Mesenchymal stem cell (in vitro differentiated cells and primary cell): ENCODE data around the gene TNS1.

ENCODE experiments used
- DNase-seq: peaks from one replicate; pipeline ENCODE4 v3.0.0-alpha.2; 2013
- H2AFZ ChIP-seq: one replicate; pipeline ENCODE4 v1.6.1; 2013; ENCODE audit warnings: low read depth, mild to moderate bottlenecking, control low read depth, inconsistent platforms, low read length, moderate library complexity
- H2AK5ac ChIP-seq: 2 replicates; pipeline ENCODE4 v1.6.1; 2013; ENCODE audit warnings: low read length, moderate library complexity, mild to moderate bottlenecking, inconsistent platforms; ENCODE audit not compliant: severe bottlenecking
- H2BK120ac ChIP-seq: one replicate; pipeline ENCODE4 v1.6.1; 2013; ENCODE audit warnings: low read depth, mild to moderate bottlenecking, inconsistent platforms, low read length, moderate library complexity
- H2BK12ac ChIP-seq, 2 experiments: one replicate each; pipeline ENCODE4 v1.6.1; 2013; ENCODE audit warnings: inconsistent platforms in 2 of 2, low read length in 2 of 2, mild to moderate bottlenecking in 2 of 2, moderate library complexity in 2 of 2, control low read depth in 1 of 2
- H2BK15ac ChIP-seq: one replicate; pipeline ENCODE4 v1.6.1; 2013; ENCODE audit warnings: mild to moderate bottlenecking, low read depth, inconsistent platforms; ENCODE audit not compliant: poor library complexity, severe bottlenecking
- H2BK5ac ChIP-seq: 2 replicates; pipeline ENCODE4 v1.6.1; 2013; ENCODE audit warnings: low read depth, mild to moderate bottlenecking, low read length, control low read depth, inconsistent platforms; ENCODE audit not compliant: poor library complexity, severe bottlenecking
- H3K14ac ChIP-seq, 2 experiments: one replicate each; pipeline ENCODE4 v1.6.1; 2013; ENCODE audit warnings: inconsistent platforms in 2 of 2, low read length in 2 of 2, control low read depth in 1 of 2, mild to moderate bottlenecking in 1 of 2, moderate library complexity in 1 of 2
- H3K18ac ChIP-seq, 2 experiments: one replicate each; pipeline ENCODE4 v1.6.1; 2013; ENCODE audit warnings: inconsistent platforms in 2 of 2, low read length in 2 of 2, control low read depth in 1 of 2, low read depth in 1 of 2, mild to moderate bottlenecking in 1 of 2
- H3K23ac ChIP-seq, 2 experiments: one replicate each; pipeline ENCODE4 v1.6.1; 2013; ENCODE audit warnings: inconsistent platforms in 2 of 2, low read length in 2 of 2, mild to moderate bottlenecking in 2 of 2, moderate library complexity in 2 of 2, control low read depth in 1 of 2
- H3K27ac ChIP-seq: 2 replicates; pipeline ENCODE4 v1.5.1; 2013; ENCODE audit warnings: mild to moderate bottlenecking, moderate library complexity, low read length, control low read depth, inconsistent platforms; ENCODE audit not compliant: poor library complexity, severe bottlenecking
- H3K27me3 ChIP-seq, 2 experiments: 2 replicates each; pipeline versions ENCODE4 v1.6.1 to v1.7.0; 2013; ENCODE audit warnings: low read length in 2 of 2, mild to moderate bottlenecking in 2 of 2, moderate library complexity in 2 of 2, control low read depth in 1 of 2, inconsistent platforms in 1 of 2; ENCODE audit not compliant: control insufficient read depth in 1 of 2, insufficient read depth in 1 of 2
- H3K36me3 ChIP-seq, 2 experiments: 2 replicates each; pipeline versions ENCODE4 v1.6.1 to v1.7.0; 2013; ENCODE audit warnings: low read length in 2 of 2, control low read depth in 1 of 2, inconsistent platforms in 1 of 2, low read depth in 1 of 2, mild to moderate bottlenecking in 1 of 2; ENCODE audit not compliant: insufficient read depth in 2 of 2, control insufficient read depth in 1 of 2
- H3K4ac ChIP-seq, 2 experiments: one replicate each; pipeline ENCODE4 v1.6.1; 2013; ENCODE audit warnings: inconsistent platforms in 2 of 2, low read length in 2 of 2, mild to moderate bottlenecking in 2 of 2, moderate library complexity in 2 of 2, control low read depth in 1 of 2, low read depth in 1 of 2
- H3K4me1 ChIP-seq: 2 replicates; pipeline ENCODE4 v1.6.1; 2013; ENCODE audit warnings: low read depth, low read length, control low read depth; ENCODE audit not compliant: control insufficient read depth, insufficient read depth
- H3K4me2 ChIP-seq: 2 replicates; pipeline ENCODE4 v1.6.1; 2013; ENCODE audit warnings: low read length, mild to moderate bottlenecking, inconsistent platforms; ENCODE audit not compliant: poor library complexity, severe bottlenecking
- H3K4me3 ChIP-seq, 2 experiments: 2 replicates each; pipeline versions ENCODE4 v1.5.1 to v1.7.0; 2013; ENCODE audit warnings: low read length in 2 of 2, mild to moderate bottlenecking in 2 of 2, control low read depth in 1 of 2, low read depth in 1 of 2; ENCODE audit not compliant: insufficient read depth in 1 of 2
- H3K79me1 ChIP-seq: replicated peaks from 2 replicates; pipeline ENCODE4 v1.6.1; 2013; ENCODE audit warnings: mild to moderate bottlenecking, control low read depth, low read length, inconsistent platforms; ENCODE audit not compliant: poor library complexity, severe bottlenecking
- H3K9ac ChIP-seq: 2 replicates; pipeline ENCODE4 v1.7.0; 2013; ENCODE audit warnings: mild to moderate bottlenecking, low read length, moderate library complexity
- H3K9me3 ChIP-seq: 2 replicates; pipeline ENCODE4 v1.7.0; 2013; ENCODE audit warnings: mild to moderate bottlenecking, low read length; ENCODE audit not compliant: control insufficient read depth
- H4K8ac ChIP-seq: one replicate; pipeline ENCODE4 v1.6.1; 2013; ENCODE audit warnings: inconsistent platforms, mild to moderate bottlenecking, low read length, moderate library complexity
- H4K91ac ChIP-seq: one replicate; pipeline ENCODE4 v1.6.1; 2013; ENCODE audit warnings: mild to moderate bottlenecking, low read length, inconsistent platforms
- WGBS: methylation state at CpG from one replicate; pipeline ENCODE4 v1.1.7; 2013; ENCODE audit warnings: mixed read lengths; 5-methylcytosine and 5-hydroxymethylcytosine counted together

TNS1 gene

DNA sequence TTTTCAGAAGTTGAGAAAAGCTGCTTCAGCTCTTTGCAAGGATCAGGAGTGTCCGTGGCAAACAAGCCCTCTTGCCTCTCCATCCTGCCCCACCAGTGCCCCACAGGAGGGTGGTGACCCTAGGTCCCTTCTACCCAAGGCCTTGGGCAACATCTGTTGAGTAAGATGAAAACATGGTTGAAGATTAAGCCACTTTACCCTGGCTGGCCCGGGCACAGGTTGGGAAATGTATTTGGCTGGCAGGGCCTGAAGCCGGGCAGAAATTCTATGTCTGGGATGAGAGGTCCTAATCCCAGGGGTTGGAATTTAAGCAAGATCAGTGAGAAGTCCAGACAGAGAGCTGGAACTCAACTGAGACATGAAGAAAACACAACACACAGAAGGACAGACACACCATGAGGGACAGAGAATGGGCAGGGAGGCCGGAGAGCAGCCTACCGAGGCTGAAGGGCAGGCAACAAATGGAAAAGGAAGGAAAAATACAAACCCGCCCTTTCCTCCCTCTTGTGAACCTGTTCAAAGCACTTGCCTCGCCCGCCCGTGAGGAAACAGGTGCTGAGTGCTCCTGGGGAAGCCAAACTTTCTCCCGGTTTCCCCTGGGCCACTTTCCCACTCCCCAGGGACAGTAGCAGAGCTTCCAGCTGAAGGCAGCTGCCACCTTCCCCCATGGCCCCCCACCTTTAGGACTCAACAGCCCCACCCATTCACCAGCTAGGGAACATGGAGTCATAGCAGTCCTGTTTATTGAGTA lies 86.1 kb downstream of the TNS1 start:
- Histone ChIP-seq H3K36me3 (peaks cover 43 to 45% of the 10 kb centered on the region in 2 experiments), H2BK5ac (no peak overlapping the region), H3K4me3 (no peak overlapping the region), H2BK12ac (no peak overlapping the region), H4K91ac (no peak overlapping the region), H3K4me1 (peaks cover 64% of the 10 kb centered on the region), H4K8ac (no peak overlapping the region), H3K14ac (no peak overlapping the region), H3K27me3 (no peaks in the 10 kb centered on the region), H3K27ac (no peak overlapping the region), H3K4me2 (no peak overlapping the region), H2BK120ac (no peak overlapping the region), H3K9me3 (no peaks in the 10 kb centered on the region), H3K9ac (no peak overlapping the region), H2BK15ac (no peak overlapping the region), H3K79me1 (peaks cover 46% of the 10 kb centered on the region), H2AK5ac (peak overlapping the region; percentile 8), H3K23ac (no peak overlapping the region), H3K4ac (no peak overlapping the region), H2AFZ (no peak overlapping the region), H3K18ac (no peak overlapping the region)
- 94% methylated on average over 9 of the region's 10 CpGs for WGBS
- DNase-seq = no peak

DNA sequence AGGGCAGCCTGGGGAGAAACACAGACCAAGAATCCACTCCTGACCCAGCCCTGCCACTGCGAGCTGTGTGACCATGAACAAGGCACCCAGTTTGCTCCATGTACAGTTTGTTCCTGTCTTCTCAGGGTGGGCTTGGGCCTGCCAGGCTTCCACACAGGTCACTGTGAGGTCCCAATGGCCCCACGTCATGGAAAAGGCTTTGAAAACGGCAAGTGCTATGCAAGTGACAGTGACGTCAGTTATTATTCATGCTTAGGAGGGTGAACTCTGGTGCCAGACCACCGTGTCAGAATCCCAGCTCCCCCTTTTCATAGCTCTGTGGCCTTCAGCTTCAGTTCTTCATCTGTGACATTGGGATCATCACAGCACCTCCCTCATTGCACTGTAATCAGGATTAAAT lies 87.1 kb downstream of the TNS1 start:
- Histone ChIP-seq H3K9me3 (no peaks in the 10 kb centered on the region), H3K4me3 (no peak overlapping the region), H3K23ac (no peak overlapping the region), H3K27ac (no peak overlapping the region), H3K4me2 (no peak overlapping the region), H3K79me1 (peaks cover 51% of the 10 kb centered on the region), H4K91ac (no peak overlapping the region), H3K18ac (no peak overlapping the region), H3K14ac (no peak overlapping the region), H3K4me1 (peaks cover 66% of the 10 kb centered on the region), H2BK12ac (no peak overlapping the region), H2AFZ (no peak overlapping the region), H4K8ac (no peak overlapping the region), H2BK5ac (no peak overlapping the region), H3K9ac (no peak overlapping the region), H2BK15ac (no peak overlapping the region), H3K4ac (no peak overlapping the region), H2BK120ac (no peak overlapping the region), H2AK5ac (no peak overlapping the region), H3K27me3 (no peaks in the 10 kb centered on the region), H3K36me3 (peaks cover 43 to 49% of the 10 kb centered on the region in 2 experiments)
- no peak for DNase-seq
- WGBS = 89% methylated on average over 5 of the region's 5 CpGs

DNA sequence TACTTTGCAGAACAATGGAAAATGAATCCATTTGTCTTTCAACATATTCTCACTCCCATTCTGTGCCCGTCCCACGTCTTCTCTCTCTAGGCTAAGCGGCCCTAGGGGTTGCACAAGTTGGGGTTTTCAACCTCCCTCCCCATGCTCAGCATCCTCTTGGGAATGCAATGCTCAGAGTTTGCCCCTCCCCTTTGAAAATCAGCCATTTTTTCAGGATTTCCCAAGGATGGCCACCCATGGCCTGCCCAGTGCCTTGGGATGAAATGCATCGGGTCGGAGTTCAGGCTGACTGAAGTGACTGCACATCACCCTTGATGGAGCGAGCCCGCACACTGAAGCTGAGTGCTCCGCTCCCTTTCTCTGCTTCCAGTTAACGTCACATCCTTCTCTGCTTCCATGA lies 87.9 kb downstream of the TNS1 start:
- H2BK12ac ChIP-seq = no peak overlapping the region
- peaks cover 58% of the 10 kb centered on the region for H3K79me1 ChIP-seq
- H3K4ac ChIP-seq = no peak overlapping the region
- H3K9me3 ChIP-seq = no peaks in the 10 kb centered on the region
- H3K4me3 ChIP-seq = no peak overlapping the region
- H3K36me3 ChIP-seq = peaks cover 42 to 51% of the 10 kb centered on the region in 2 experiments
- no peak overlapping the region for H2AFZ ChIP-seq
- H2BK15ac ChIP-seq = no peak overlapping the region
- no peaks in the 10 kb centered on the region for H3K27me3 ChIP-seq
- no peak overlapping the region for H3K14ac ChIP-seq
- H2AK5ac ChIP-seq = no peak overlapping the region
- no peak overlapping the region for H3K27ac ChIP-seq
- no peak for DNase-seq
- no peak overlapping the region for H3K9ac ChIP-seq
- peaks cover 68% of the 10 kb centered on the region for H3K4me1 ChIP-seq
- no peak overlapping the region for H4K91ac ChIP-seq
- H4K8ac ChIP-seq = no peak overlapping the region
- no peak overlapping the region for H3K4me2 ChIP-seq
- no peak overlapping the region for H2BK5ac ChIP-seq
- H3K18ac ChIP-seq = no peak overlapping the region
- WGBS = 91% methylated on average over 9 of the region's 9 CpGs
- no peak overlapping the region for H3K23ac ChIP-seq
- H2BK120ac ChIP-seq = no peak overlapping the region

DNA sequence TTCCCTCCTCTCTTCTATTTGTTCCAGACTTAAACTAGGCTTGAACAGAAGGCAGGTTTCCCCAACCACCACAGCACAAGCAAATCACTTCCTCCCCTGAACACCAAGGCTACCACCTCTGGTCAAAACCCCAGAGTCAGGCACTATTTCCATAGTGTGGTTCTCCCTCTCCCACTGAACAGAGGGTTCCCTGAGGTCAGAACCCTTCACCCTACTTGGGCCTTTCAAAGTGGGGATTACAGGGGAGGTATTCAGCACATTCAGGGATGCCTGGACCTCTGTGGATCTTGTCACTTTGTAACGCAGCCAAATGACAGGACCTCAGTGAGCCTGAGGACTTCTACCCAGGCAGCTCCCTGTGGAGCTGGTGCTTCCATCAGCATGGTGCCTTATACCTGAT lies 88.7 kb downstream of the TNS1 start:
- Histone ChIP-seq H3K36me3 (peaks cover 35 to 48% of the 10 kb centered on the region in 2 experiments), H3K9me3 (no peaks in the 10 kb centered on the region), H3K27me3 (no peaks in the 10 kb centered on the region), H2BK12ac (no peak overlapping the region), H3K9ac (no peak overlapping the region), H2BK15ac (no peak overlapping the region), H3K4ac (no peak overlapping the region), H3K18ac (no peak overlapping the region), H3K4me3 (no peak overlapping the region), H3K4me1 (peaks cover 60% of the 10 kb centered on the region), H3K79me1 (peaks cover 63% of the 10 kb centered on the region), H3K4me2 (no peak overlapping the region), H3K27ac (no peak overlapping the region), H2AFZ (no peak overlapping the region), H2AK5ac (no peak overlapping the region), H2BK120ac (no peak overlapping the region), H3K23ac (no peak overlapping the region), H4K91ac (no peak overlapping the region), H2BK5ac (no peak overlapping the region), H3K14ac (no peak overlapping the region), H4K8ac (no peak overlapping the region)
- 91% methylated on average over 1 of the region's 1 CpG for WGBS
- no peak for DNase-seq
